MM.1S (cell line): ENCODE measurements around the gene KRTAP19-3.

Experiments used
- DNase-seq: peaks from one replicate; pipeline ENCODE4 v3.0.0-alpha.2; 2015
- H2AFZ ChIP-seq: fragments of 300-600 bp; sonication (generic); 2 replicates; pipeline ENCODE4 v1.6.0; 2016; ENCODE audit warnings: antibody characterized with exemption, low read length
- H3F3A ChIP-seq: fragments of 300-600 bp; sonication (generic); 2 replicates; pipeline ENCODE4 v1.6.1; 2016; ENCODE audit warnings: mild to moderate bottlenecking, antibody characterized with exemption, low read length, moderate library complexity, mixed read lengths; ENCODE audit not compliant: insufficient read depth
- H3K27ac ChIP-seq: fragments of 300-600 bp; sonication (generic); 2 replicates; pipeline ENCODE4 v1.5.1; 2016; ENCODE audit warnings: mild to moderate bottlenecking, low read length
- H3K27me3 ChIP-seq: fragments of 300-600 bp; sonication (generic); replicated peaks from 2 replicates; pipeline ENCODE4 v1.6.0; 2016; ENCODE audit warnings: low read length; ENCODE audit not compliant: insufficient read depth
- H3K36me3 ChIP-seq: fragments of 300-600 bp; sonication (generic); replicated peaks from 2 replicates; pipeline ENCODE4 v1.6.1; 2016; ENCODE audit warnings: mild to moderate bottlenecking, low read length, mixed read lengths; ENCODE audit not compliant: insufficient read depth
- H3K4me1 ChIP-seq: fragments of 300-600 bp; sonication (generic); 2 replicates; pipeline ENCODE4 v1.6.1; 2016; ENCODE audit warnings: low read length, mixed read lengths
- H3K4me2 ChIP-seq: fragments of 300-600 bp; sonication (generic); 2 replicates; pipeline ENCODE4 v1.6.0; 2016; ENCODE audit warnings: low read depth, low read length
- H3K4me3 ChIP-seq: fragments of 300-600 bp; sonication (generic); 2 replicates; pipeline ENCODE4 v1.5.1; 2016; ENCODE audit warnings: low read length, mixed read lengths
- H3K79me2 ChIP-seq: fragments of 300-600 bp; sonication (generic); 2 replicates; pipeline ENCODE4 v1.6.1; 2016; ENCODE audit warnings: mixed run types, low read length, mixed read lengths
- H3K9ac ChIP-seq: fragments of 300-600 bp; sonication (generic); 2 replicates; pipeline ENCODE4 v1.6.1; 2016; ENCODE audit warnings: low read length, mixed read lengths
- H3K9me2 ChIP-seq: fragments of 300-600 bp; sonication (generic); replicated peaks from 2 replicates; pipeline ENCODE4 v1.6.1; 2016; ENCODE audit warnings: mild to moderate bottlenecking, low read length, mixed read lengths; ENCODE audit not compliant: insufficient read depth
- H3K9me3 ChIP-seq: fragments of 300-600 bp; sonication (generic); replicated peaks from 2 replicates; pipeline ENCODE4 v1.6.1; 2016; ENCODE audit warnings: mild to moderate bottlenecking, low read length, mixed read lengths; ENCODE audit not compliant: insufficient read depth
- H4K20me1 ChIP-seq: fragments of 300-600 bp; sonication (generic); 2 replicates; pipeline ENCODE4 v1.6.1; 2016; ENCODE audit warnings: mild to moderate bottlenecking, low read length, moderate library complexity, mixed read lengths; ENCODE audit not compliant: insufficient read depth
- EZH2 ChIP-seq: fragments of 300-600 bp; sonication (generic); optimal IDR thresholded peaks from 2 replicates; pipeline ENCODE3; 2017; ENCODE audit warnings: low read depth, mild to moderate bottlenecking, antibody characterized with exemption, low read length, mixed read lengths
- EZH2phosphoT487 ChIP-seq: fragments of 300-600 bp; sonication (generic); IDR thresholded peaks from 2 replicates; pipeline ENCODE4 v1.6.1; 2018; ENCODE audit warnings: antibody characterized with exemption, low read length
- TF ChIP-seq, protein P1 (sequence below): fragments of 300-600 bp; sonication (generic); IDR thresholded peaks from 2 replicates; pipeline ENCODE4 v1.5.1; 2016; ENCODE audit warnings: antibody characterized with exemption, low read length, mixed read lengths

The KRTAP19-3 gene

DNA sequence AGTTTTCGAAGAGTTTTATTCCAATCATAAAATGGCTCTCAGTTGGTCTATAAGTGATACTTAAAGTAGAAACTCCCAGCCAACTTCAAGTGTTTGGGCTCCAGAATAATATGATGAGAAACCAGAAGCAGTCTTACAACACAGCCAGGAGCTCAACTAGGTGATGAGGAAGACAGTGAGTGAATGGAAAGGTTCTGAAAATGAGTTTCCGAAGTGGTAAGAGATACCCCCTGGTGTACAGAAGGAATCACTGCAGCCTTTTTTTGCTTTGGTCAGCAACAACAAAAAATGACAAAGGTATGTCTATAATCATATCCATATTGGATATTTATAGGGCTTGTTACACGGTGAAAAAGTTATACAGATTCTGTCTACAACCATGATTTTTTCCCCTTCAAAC, 28.1 kb downstream of the KRTAP19-3 start:
- Histone ChIP-seq H3K27ac (no peak overlapping the region), H3K9ac (no peak overlapping the region), H3K27me3 (no peaks in the 10 kb centered on the region), H3K4me1 (no peaks in the 10 kb centered on the region), H3K9me2 (no peaks in the 10 kb centered on the region), H3K4me3 (no peak overlapping the region), H3K9me3 (no peaks in the 10 kb centered on the region), H3K4me2 (no peak overlapping the region), H2AFZ (0 out of 2 replicates have a peak overlapping the region, but pooled peaks have one; percentile 9), H3F3A (no peaks in the 10 kb centered on the region), H3K79me2 (no peaks in the 10 kb centered on the region), H3K36me3 (no peaks in the 10 kb centered on the region), H4K20me1 (no peaks in the 10 kb centered on the region)
- DNase-seq: peak; percentile 41
- TF ChIP-seq EZH2: no peak
- no peak for TF ChIP-seq EZH2phosphoT487
- TF ChIP-seq, protein P1, sequence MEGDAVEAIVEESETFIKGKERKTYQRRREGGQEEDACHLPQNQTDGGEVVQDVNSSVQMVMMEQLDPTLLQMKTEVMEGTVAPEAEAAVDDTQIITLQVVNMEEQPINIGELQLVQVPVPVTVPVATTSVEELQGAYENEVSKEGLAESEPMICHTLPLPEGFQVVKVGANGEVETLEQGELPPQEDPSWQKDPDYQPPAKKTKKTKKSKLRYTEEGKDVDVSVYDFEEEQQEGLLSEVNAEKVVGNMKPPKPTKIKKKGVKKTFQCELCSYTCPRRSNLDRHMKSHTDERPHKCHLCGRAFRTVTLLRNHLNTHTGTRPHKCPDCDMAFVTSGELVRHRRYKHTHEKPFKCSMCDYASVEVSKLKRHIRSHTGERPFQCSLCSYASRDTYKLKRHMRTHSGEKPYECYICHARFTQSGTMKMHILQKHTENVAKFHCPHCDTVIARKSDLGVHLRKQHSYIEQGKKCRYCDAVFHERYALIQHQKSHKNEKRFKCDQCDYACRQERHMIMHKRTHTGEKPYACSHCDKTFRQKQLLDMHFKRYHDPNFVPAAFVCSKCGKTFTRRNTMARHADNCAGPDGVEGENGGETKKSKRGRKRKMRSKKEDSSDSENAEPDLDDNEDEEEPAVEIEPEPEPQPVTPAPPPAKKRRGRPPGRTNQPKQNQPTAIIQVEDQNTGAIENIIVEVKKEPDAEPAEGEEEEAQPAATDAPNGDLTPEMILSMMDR: peak; percentile 64

- H3K9ac ChIP-seq: no peak overlapping the region
- no peak overlapping the region for H2AFZ ChIP-seq
- H3K4me2 ChIP-seq: no peak overlapping the region
- H3K9me3 ChIP-seq: no peaks in the 10 kb centered on the region
- no peak overlapping the region for H3K27ac ChIP-seq
- H3K4me3 ChIP-seq: no peak overlapping the region
- no peaks in the 10 kb centered on the region for H3K27me3 ChIP-seq
- no peaks in the 10 kb centered on the region for H3F3A ChIP-seq
- no peaks in the 10 kb centered on the region for H3K9me2 ChIP-seq
- no peaks in the 10 kb centered on the region for H4K20me1 ChIP-seq
- no peaks in the 10 kb centered on the region for H3K79me2 ChIP-seq
- no peaks in the 10 kb centered on the region for H3K36me3 ChIP-seq
- no peaks in the 10 kb centered on the region for H3K4me1 ChIP-seq
- no peak for DNase-seq
- TF ChIP-seq EZH2phosphoT487 (no peak), EZH2 (no peak)
- TF ChIP-seq, protein P1: no peak
These were observed 43.3 kb downstream of the KRTAP19-3 start for GRCh38 chr21:30448514-30448913.

GRCh38 chr21:30447056-30447455, 44.8 kb downstream of the KRTAP19-3 start:
- H3K9me3 ChIP-seq: no peaks in the 10 kb centered on the region
- no peaks in the 10 kb centered on the region for H3F3A ChIP-seq
- H3K9me2 ChIP-seq: no peaks in the 10 kb centered on the region
- no peak overlapping the region for H2AFZ ChIP-seq
- TF ChIP-seq EZH2phosphoT487: no peak
- TF ChIP-seq, protein P1: no peak
- no peak for TF ChIP-seq EZH2
- H4K20me1 ChIP-seq: no peaks in the 10 kb centered on the region
- H3K4me3 ChIP-seq: no peak overlapping the region
- no peak overlapping the region for H3K27ac ChIP-seq
- no peaks in the 10 kb centered on the region for H3K27me3 ChIP-seq
- no peak for DNase-seq
- H3K79me2 ChIP-seq: no peaks in the 10 kb centered on the region
- H3K4me2 ChIP-seq: no peak overlapping the region
- H3K36me3 ChIP-seq: no peaks in the 10 kb centered on the region
- H3K4me1 ChIP-seq: no peaks in the 10 kb centered on the region
- H3K9ac ChIP-seq: no peak overlapping the region
